Kidney (tissue), 14 donors: ENCODE measurements around the gene REV1. TPM values are rescaled to one million over a fixed set of nuclear protein-coding genes. Genes with fewer than 3 reads are reported as not detected.

ENCODE experiments used
- DNase-seq, 5 donors: peaks; one replicate each; pipeline ENCODE4 v3.0.0-alpha.2; 2013 to 2020
- FAIRE-seq: peaks from 2 replicates; lab custom pipeline; 2012; peaks lifted over from hg19 to GRCh38; lab: Jason Lieb, UNC
- H3K27ac ChIP-seq, 2 donors: one replicate each; pipeline ENCODE4 v1.7.0; 2013; ENCODE audit warnings: low read depth in 2 of 2, low read length in 2 of 2, inconsistent platforms in 1 of 2
- H3K27me3 ChIP-seq: one replicate; pipeline ENCODE4 v1.7.1; 2013; ENCODE audit warnings: low read length, inconsistent platforms; ENCODE audit not compliant: control insufficient read depth, insufficient read depth
- H3K36me3 ChIP-seq, 3 donors: one replicate each; pipeline versions ENCODE4 v1.7.0 to v1.7.1; 2013; ENCODE audit warnings: low read length in 3 of 3, control low read depth in 1 of 3, inconsistent platforms in 1 of 3; ENCODE audit not compliant: insufficient read depth in 3 of 3, control insufficient read depth in 2 of 3
- H3K4me1 ChIP-seq, 3 donors: one replicate each; pipeline versions ENCODE4 v1.7.0 to v1.7.1; 2013; ENCODE audit warnings: low read length in 3 of 3, inconsistent platforms in 1 of 3, low read depth in 1 of 3; ENCODE audit not compliant: control insufficient read depth in 2 of 3, insufficient read depth in 2 of 3
- H3K4me3 ChIP-seq, 3 donors: one replicate each; pipeline versions ENCODE4 v1.7.0 to v1.8.1; 2013; ENCODE audit warnings: low read length in 3 of 3, control low read depth in 1 of 3, inconsistent platforms in 1 of 3
- H3K9ac ChIP-seq, 3 donors: one replicate each; pipeline versions ENCODE4 v1.7.0 to v1.7.1; 2013; ENCODE audit warnings: low read length in 3 of 3, control low read depth in 1 of 3, inconsistent platforms in 1 of 3
- H3K9me3 ChIP-seq, 3 donors: one replicate each; pipeline versions ENCODE4 v1.7.0 to v1.7.1; 2013; ENCODE audit warnings: low read length in 3 of 3, control low read depth in 1 of 3, inconsistent platforms in 1 of 3; ENCODE audit not compliant: control insufficient read depth in 2 of 3, insufficient read depth in 1 of 3
- CTCF ChIP-seq: IDR thresholded peaks from 3 replicates; pipeline ENCODE4 v1.5.1; 2012; ENCODE audit warnings: mild to moderate bottlenecking, moderate library complexity, borderline replicate concordance; ENCODE audit not compliant: insufficient read depth; ENCODE audit errors: extremely low read depth
- intact Hi-C: fragments of 100-400 bp; cut with DNase I; formaldehyde crosslinking; loops from one replicate; pipeline ENCODE4 v1.11.1; 2022
- polyA plus RNA-seq: library from polyadenylated mRNA; stranded (reverse); fragments of 350-450 nt; fragmentation: Illumina TruSeq; extraction: RNeasy Lipid Tissue Mini Kit (QIAGEN cat#74804); gene quantifications from one replicate; pipeline ENCODE4 v1.2.3, GENCODE V29; 2014; ENCODE audit warnings: low read depth, low replicate concordance; ENCODE audit not compliant: insufficient read depth
- total RNA-seq: library from RNA; stranded (reverse); fragmentation: NEBNext Ultra II Directional; extraction: Animal tissue kit (Norgen Biotek cat#: 25700); gene quantifications from one replicate; pipeline ENCODE4 v1.2.1, GENCODE V29; 2021
- donor health status: control.
- donor health status: control.
- donor health status: control.
- donor health status: control.
- donor health status: control.
- donor health status: DM: yes; HTN: yes; CAD: no.
- donor health status: Normal renal cell carcinoma (clear cell type).

REV1 gene
- total and polyA plus RNA-seq, 2 donors from 2014 or later = 16.9 to 41.3 TPM

GRCh38 chr2:99467390-99467789, 22.4 kb downstream of the REV1 start:
- Histone ChIP-seq H3K4me1 (peaks cover 0 to 18% (median 16%) of the 10 kb centered on the region in 3 donors), H3K9me3 (no peaks in the 10 kb centered on the region), H3K9ac (no peak overlapping the region), H3K27ac (no peak overlapping the region), H3K4me3 (no peak overlapping the region), H3K36me3 (peaks cover 0 to 1% (median 0%) of the 10 kb centered on the region in 3 donors), H3K27me3 (no peaks in the 10 kb centered on the region)
- no peak for FAIRE-seq
- intact Hi-C loops = no loop called here
- no peak for TF ChIP-seq CTCF
- DNase-seq = no peak

- no peak overlapping the region for H3K27ac ChIP-seq
- H3K9me3 ChIP-seq = no peaks in the 10 kb centered on the region
- no peak overlapping the region for H3K4me3 ChIP-seq
- intact Hi-C loops = no loop called here
- no peaks in the 10 kb centered on the region for H3K27me3 ChIP-seq
- H3K9ac ChIP-seq = no peak overlapping the region
- DNase-seq = no peak
- no peak for TF ChIP-seq CTCF
- peaks cover 0 to 3% (median 2%) of the 10 kb centered on the region in 3 donors for H3K4me1 ChIP-seq
- FAIRE-seq = no peak
- peaks cover 2 to 17% (median 10%) of the 10 kb centered on the region in 3 donors for H3K36me3 ChIP-seq
Measured at GRCh38 chr2:99461828-99462483, 27.9 kb downstream of the REV1 start.

- Histone ChIP-seq H3K36me3 (peaks cover 6 to 26% (median 12%) of the 10 kb centered on the region in 3 donors), H3K4me3 (no peak overlapping the region), H3K9ac (no peak overlapping the region), H3K9me3 (no peaks in the 10 kb centered on the region), H3K27ac (no peak overlapping the region), H3K4me1 (no peaks in the 10 kb centered on the region), H3K27me3 (no peaks in the 10 kb centered on the region)
- FAIRE-seq (no peak), DNase-seq (no peak)
- intact Hi-C loops = no loop called here
- no peak for TF ChIP-seq CTCF
Measured at GRCh38 chr2:99458529-99458928, 31.3 kb downstream of the REV1 start.
